MV-4-11 (cell line): ENCODE measurements around the gene SLC16A8.

Experiments used
- DNase-seq: peaks from one replicate; lab custom pipeline; 2025; lab: John Stamatoyannopoulos, UW

Gene SLC16A8

GRCh38 chr22:38072322-38073149 lies 11.4 kb downstream of the SLC16A8 start:
- DNase-seq: no peak

GRCh38 chr22:38071421-38072321 lies 12.3 kb downstream of the SLC16A8 start:
- no peak for DNase-seq

- DNase-seq: no peak
Measured at GRCh38 chr22:38070250-38070921, 13.6 kb downstream of the SLC16A8 start.

- peak; percentile 94 for DNase-seq
Measured at GRCh38 chr22:38069372-38070249, 14.4 kb downstream of the SLC16A8 start.

GRCh38 chr22:38068641-38069371 lies 15.2 kb downstream of the SLC16A8 start:
- DNase-seq: no peak

- no peak for DNase-seq
Measured at GRCh38 chr22:38067761-38068360, 16.1 kb downstream of the SLC16A8 start.

- DNase-seq: no peak
Measured at GRCh38 chr22:38067028-38067415, 17.0 kb downstream of the SLC16A8 start.

- no peak for DNase-seq
Measured at GRCh38 chr22:38066381-38067027, 17.5 kb downstream of the SLC16A8 start.

- DNase-seq: no peak
Measured at GRCh38 chr22:38065539-38065938, 18.4 kb downstream of the SLC16A8 start.

GRCh38 chr22:38062791-38063190 lies 21.2 kb downstream of the SLC16A8 start:
- DNase-seq: peak; percentile 85

- DNase-seq: peak; percentile 61
Measured at GRCh38 chr22:38056969-38057891, 26.8 kb downstream of the SLC16A8 start, which contains the start of gene PICK1. Gene PICK1 (plus strand): TSS chr22:38057404. CDS start chr22:38057810, 406 bp downstream.

- DNase-seq: peak; percentile 56
Measured at GRCh38 chr22:38051900-38052862, 31.8 kb downstream of the SLC16A8 start.

GRCh38 chr22:38051261-38051660 lies 32.7 kb downstream of the SLC16A8 start:
- no peak for DNase-seq

- no peak for DNase-seq
Measured at GRCh38 chr22:38050720-38051119, 33.3 kb downstream of the SLC16A8 start.

- DNase-seq: no peak
Measured at GRCh38 chr22:38049812-38050619, 34.0 kb downstream of the SLC16A8 start.

- no peak for DNase-seq
Measured at GRCh38 chr22:38046070-38046748, 37.8 kb downstream of the SLC16A8 start.
